GM19035 (cell line): Measurements from ENCODE around the gene CFAP100.

Experiments used
- ATAC-seq: cut with Tn5 transposase; IDR thresholded peaks from one replicate; pipeline ENCODE4 v1.9.1; 2021; ENCODE audit not compliant: unreplicated experiment

Gene CFAP100

DNA sequence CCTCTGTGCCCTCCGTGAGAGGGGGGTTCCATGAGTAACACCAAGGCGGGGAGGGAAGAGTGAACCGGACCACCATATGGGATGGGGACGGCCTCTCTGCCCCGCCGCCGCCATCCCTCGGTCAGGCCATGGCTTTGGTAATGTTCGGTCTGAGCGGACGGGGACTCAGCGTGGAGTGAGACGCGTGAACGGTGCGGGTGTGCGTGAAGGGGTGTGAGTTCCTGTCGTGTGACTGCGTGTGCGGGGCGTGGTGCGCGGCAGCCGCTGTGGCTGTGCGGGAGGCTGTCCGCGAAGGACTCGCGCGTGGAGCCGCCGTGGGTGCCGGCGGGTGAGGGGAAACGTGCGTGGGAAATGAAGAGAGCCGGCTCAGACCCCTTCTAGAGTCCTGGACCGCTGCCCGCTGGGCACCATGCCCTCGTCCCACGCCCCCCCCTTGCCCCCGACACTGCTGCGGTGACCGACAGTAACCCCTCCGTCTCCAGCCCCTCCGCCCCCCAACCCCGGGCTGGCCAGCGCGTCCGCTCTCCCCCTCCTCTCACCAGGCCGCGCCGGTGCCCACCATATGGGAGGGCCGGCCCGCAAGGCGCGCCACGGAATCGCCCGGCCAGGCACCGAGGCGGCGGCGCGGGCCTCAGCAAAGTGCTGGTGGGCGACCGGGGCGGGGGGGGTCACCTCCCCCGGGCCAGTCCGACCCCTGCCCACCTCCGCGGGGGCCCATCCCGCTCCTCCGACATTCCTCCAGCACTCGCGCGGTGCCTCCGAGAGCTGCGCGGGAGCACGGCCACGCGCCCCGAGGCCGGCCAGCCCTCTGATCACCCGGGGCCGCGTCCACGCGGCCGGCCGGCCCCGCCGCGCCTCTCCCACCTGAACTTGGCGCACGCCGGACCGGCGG, 38.1 kb upstream of the CFAP100 start:
- no peak for ATAC-seq

- ATAC-seq: peak; percentile 84
These were observed 37.2 kb upstream of the CFAP100 start, which contains the start of gene KLF15 for GRCh38 chr3:126357295-126358037. Gene KLF15 (minus strand): TSS chr3:126357408. CDS start chr3:126352922, 4,486 bp downstream.

DNA sequence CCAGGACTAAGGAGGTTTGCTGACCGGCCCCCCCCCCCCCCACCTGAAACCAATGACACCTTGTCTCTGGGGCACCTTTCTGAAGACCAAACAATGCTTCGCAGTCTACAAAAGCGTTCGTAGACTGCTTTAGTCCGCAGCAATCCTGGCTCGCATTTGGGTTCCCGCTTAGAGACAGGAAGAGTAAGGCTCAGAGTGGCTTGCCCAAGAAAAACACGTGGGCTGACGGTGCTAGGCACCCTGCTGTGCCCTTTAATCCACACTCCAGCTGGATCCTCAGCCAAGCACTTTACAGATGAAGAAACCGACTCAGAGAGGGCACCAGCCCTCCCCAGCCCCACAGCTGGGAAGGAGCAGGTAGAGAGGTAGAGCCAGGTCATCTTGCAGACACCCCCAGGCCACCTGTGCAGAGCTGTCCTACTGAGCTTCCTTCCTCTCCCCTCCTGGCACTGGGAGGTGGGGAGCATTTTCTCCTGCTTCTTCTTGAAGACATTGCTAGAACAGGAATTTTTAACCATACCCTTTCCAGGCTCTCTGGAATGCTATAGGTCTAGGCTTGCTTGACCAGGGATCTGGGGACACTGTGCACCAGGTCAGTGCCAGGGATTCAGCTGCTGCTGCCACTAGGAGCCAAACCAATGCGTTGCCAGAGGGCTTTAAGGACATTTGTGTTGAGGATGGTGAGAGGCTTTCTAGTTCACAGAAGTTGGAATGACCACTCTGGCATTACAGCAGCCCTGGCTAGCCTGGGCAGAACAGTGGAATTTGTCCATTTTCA, 36.5 kb upstream of the CFAP100 start:
- no peak for ATAC-seq

DNA sequence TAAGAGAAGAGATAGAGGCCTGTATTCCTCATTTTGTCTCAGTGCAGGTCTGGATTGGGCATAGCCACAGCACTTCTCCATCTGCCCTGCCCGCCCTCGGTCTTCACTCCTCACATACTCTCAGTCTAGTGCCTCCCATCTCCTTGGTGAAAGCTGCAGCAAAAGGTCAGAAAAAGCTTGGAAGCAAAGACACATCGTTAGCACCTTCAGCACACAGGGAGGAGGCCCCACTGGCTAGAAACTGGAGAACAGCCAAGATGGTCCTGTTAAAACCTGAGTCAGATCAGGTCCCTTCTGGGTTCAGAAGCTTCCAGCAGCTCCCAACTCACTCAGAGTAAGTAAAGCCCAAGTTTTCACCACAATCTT, 35.9 kb upstream of the CFAP100 start:
- no peak for ATAC-seq

DNA sequence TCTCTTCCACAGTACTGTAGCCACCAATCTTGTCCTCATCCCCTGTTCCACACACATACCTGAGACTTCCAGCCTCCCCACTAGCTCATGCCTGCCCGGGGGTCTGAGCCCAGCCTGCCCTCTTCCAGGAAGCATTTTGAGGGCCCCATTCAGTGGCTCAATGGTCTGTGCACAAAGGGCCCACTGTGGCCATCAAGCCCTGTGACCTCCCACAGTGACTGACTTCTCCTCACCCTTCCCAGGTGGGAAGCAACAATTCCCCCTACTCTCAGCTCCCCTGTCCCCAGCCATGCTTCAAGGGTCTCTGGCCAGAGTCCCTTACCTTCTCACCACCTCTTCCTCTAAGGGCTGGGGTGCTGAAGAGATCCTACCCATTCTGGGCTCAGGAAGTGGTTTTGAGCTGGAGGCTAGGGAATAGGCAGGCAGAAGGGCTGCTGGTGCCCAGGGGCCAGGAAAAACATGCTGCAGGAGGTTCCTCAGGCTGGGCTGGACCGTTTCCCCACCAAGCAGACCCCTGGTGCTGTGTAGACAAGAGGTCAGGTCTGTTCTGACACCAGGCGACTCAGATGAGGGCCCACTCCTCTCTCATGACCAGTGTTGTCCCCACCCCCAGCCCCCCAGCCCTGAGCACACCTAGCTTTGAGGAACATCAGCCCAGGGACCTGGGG, 34.5 kb upstream of the CFAP100 start:
- no peak for ATAC-seq

DNA sequence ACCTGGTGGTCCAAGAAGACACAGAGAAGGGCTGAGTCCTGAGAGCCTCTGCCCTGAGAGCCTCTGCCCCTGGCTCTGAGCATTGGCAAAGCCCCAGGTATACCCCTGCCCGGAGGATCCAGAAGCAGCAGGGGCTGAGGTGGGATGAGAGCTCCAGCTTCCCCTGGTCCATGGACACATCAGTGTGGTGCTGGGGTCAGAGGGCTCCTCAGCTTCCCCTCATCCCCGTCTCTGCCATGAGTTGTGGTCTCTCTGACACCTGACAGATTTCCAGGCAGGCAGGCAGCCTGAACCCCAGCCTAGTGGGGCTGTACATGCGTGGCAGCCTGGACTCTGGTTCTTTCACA, 34.0 kb upstream of the CFAP100 start:
- no peak for ATAC-seq

DNA sequence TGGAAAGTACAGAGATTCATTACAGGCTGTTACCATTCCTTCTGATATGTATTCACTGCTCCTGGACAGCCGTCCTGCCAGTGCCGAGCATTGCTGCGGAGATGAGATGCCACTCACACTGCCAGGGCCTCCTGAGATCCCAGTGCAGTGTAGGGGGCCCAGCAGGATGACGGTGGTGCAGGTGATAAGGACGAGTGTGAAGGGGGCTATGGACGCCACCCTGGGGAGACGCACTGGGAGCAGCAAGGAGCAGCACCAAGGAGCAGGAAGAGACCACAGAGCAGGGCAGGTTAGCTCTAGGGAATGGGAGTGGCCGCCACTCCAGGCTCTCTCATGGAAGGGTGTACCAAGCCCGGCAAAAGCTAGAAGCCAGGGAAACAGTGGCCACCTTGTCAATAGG, 33.5 kb upstream of the CFAP100 start:
- ATAC-seq: no peak

DNA sequence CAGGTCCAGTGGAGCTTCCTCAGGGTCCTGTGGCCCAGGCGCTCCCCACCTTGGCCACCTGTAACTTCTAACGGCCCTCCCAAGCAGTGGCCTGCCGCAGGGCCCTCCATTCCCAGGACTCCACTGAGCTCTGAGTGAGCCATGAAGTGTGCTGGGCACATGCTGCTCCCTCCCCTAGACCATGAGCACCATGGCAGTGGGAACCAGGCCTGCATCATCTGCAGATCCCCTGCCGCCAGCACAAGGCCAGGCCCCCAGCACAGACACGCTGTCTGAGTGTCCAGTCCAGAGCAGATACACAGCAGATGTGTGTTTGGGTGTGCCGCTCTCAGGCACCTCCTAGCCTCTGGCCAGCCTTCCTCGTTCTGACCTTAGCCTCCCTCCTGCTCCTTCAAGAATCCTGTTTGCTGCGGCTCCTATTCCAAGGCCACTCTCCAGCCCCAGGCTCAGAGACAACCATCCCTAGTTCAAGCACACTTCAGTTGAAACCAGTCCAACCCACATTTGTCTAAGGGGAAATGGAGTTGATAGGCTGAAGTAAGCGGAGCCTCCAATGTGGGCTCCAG, 30.5 kb upstream of the CFAP100 start:
- ATAC-seq: no peak

GRCh38 chr3:126364731-126365301, 29.9 kb upstream of the CFAP100 start:
- no peak for ATAC-seq

DNA sequence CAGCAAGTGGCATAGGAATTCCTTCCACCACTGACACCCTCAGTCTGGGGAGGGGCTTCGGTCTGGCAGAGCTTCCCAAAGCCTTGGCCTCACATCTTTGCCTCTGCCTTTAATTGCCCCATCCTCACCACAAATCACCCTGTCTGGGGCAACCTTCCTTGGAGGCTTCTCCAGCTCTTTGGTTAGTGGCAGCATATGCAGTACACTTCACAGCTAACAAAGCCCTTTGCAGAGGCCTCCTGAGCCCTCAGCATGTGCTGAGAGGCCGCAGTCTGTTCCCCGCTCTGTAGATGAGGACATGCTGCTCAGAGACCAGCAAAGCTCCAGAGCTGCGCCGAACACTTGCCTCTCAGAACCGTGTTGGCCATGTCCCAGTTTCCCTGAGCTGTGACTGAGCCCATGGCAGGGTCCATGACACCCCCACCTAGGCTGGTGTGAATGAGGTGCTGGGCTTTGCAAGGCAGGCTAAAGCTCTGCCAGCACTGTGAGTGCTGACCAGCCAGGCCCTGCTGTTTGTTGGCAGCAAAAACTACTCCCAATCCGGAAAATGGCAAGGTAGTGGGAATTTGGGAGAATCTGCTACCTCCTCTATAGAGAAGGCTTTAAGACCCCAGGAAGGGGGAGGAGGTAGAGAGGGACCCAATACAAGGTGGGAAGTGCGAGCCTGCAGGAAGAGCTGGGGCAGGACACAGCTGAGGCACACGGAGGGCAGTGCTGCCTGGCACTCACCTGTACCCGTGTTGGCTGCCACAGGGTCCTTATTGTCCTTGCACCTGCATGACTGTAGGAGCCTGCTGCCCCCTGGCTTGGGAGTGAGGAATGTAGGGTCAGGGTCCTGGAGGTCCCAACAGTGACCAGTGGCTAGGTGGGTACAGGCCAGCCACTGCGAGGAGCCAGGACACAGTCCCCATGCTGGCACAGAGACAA, 29.1 kb upstream of the CFAP100 start:
- ATAC-seq: no peak

GRCh38 chr3:126367316-126367805, 27.3 kb upstream of the CFAP100 start:
- ATAC-seq: no peak

- ATAC-seq: no peak
These were observed 25.2 kb upstream of the CFAP100 start for GRCh38 chr3:126369490-126369889.

GRCh38 chr3:126370055-126370454, 24.7 kb upstream of the CFAP100 start:
- ATAC-seq: no peak

- ATAC-seq: no peak
These were observed 24.1 kb upstream of the CFAP100 start for GRCh38 chr3:126370606-126371005.

GRCh38 chr3:126371096-126371705, 23.5 kb upstream of the CFAP100 start:
- ATAC-seq: no peak

DNA sequence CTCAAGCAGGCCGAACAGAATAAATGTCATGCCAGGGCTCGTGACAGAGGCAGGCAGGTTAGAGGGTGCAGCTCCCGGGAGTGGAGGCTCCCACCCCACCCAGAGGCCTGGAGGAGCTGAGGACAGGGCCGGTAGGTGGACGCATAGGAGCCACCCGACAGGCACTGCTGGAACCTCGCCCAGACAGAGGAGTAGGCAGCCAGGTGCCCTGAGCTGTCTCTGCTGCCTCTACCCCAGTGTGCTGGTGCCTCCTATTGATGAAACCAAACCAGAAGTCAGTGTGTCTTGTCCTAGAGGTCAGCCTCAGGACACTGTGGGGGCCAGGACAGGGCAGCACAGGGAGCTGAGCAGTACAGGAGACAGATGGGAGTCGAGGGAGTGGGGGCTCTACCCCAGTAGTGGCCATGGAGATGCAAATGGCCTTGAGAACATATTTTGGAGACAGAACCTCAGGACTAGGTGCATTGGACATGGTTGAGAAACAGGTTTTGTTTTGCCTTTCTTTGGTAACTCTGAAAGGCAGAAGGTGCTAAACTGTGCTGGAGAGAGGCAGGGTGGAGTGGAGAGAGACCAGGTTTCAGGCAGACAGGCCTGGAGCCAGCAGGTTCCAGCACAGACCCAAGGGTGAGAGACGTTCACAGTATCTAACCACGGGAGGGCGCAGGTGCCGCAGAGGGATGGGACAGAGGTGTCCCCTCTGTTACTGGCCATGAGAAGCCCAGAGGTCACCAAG, 22.1 kb upstream of the CFAP100 start:
- ATAC-seq: no peak

DNA sequence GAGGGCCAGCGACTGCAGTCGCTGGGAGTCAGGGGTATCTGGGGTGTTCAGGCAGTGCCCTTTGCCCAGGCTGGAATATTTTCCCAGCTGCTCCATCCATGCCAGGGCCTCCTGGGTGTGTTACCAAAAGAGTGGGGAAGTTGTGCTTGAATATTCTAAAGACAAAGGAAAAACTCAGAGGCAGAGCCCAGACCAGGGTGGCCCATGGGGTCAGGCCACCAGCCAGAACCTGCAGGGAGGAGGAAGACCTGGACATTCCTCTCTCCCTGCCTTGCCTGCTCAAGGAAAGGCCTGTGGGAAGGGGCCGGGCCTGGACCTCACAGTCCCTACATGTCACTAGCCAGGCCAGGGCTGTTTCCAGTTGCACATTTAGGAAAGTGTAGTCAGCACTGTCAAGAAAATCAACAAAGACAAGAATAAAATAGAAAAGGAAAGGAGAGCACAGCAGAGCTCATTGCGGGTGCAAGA, 21.5 kb upstream of the CFAP100 start:
- no peak for ATAC-seq
